Measurements from ENCODE around the gene SLC6A6.

- TF ChIP-seq CTCF (IDR thresholded peaks at IDR 0.05): no peak
- TF ChIP-seq POLR2A (IDR thresholded peaks at IDR 0.05): no peak
- TF ChIP-seq POLR2AphosphoS5 (IDR thresholded peaks at IDR 0.05): no peak
Observed at GRCh38 chr3:14496351-14496750, 93.9 kb downstream of the SLC6A6 start.

Data from stomach (tissue), 4 donors.